Measurements from ENCODE around the gene REC8. TPM values are rescaled to one million over a fixed set of nuclear protein-coding genes. Genes with fewer than 3 reads are reported as not detected.
"Not testable (repeated sequence)": the region's sequence is repeated elsewhere in the genome, so short reads cannot be mapped to it uniquely, and the experiment has no call there.

REC8 gene
- total RNA-seq, 1 experiment from 2014 or later: 4.8 TPM

DNA sequence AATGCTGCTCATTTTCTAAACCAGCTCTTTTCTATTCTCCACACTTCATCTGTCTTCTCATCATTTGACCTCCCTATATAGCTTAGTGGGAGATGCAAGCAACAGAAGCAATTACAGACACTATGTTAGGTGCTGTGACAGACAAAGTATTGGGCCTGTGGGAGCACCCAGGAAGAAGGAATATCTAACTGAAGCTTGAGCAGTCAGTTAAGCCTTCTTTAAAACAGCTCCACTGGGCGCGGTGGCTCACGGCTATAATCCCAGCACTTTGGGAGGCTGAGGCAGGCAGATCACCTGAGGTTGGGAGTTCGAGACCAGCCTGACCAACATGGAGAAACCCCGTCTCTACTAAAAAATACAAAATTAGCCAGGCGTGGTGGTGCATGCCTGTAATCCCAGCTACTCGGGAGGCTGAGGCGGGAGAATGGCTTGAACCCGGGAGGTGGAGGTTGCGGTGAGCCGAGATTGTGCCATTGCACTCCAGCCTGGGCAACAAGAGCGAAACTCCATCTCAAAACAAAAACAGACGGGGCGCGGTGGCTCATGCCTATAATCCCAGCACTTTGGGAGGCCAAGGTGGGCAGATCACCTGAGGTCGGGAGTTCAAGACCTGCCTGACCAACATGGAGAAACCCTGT lies 31.5 kb downstream of the REC8 start:
- not testable (repeated sequence) for DNase-seq (ENCODE audit: low read depth)

DNA sequence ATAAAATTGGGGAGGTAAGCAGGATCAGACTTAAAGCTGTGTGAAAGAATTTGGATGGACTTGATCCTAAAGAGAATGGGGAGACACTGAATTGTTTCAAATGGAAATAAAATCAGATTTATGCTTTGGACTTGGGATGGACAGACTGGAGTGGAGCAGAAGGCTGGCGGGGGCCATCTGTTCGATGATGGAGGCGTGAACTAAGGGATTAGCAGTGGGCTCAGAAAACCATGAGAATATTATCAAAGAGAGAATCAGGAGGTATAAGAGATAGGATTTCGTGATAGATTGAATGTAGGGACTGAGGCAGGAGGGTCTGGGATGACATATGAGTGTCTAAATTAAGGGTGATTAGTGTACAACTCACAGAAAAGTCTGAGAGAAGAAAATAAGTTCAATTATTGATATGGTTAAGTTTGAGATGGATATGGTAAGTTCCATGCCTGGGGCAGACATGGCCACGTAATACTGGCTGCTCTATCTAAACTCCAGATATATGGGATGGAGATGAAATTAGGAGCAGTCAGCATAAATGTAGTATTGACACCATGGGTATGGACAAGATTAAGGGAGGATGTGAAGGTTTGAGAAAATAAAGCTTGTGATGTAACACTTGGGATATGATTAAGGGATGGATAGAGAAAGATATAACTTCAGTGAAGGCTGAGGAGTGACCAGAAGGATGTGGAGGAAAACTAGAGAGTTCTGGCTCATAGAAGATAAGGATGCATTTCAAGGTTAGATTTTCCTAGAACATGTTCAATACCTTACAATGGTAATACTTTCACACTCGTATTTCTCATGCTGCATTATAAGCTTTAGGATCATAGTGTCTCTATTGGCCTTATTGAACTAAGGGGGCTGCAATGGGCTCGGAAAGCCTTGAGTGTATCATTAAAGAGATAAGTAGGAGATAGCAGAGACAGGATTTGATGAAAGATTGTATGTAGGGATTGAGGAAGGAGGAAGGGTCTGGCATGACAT lies 32.6 kb downstream of the REC8 start:
- no peak for DNase-seq (ENCODE audit: low read depth)

DNA sequence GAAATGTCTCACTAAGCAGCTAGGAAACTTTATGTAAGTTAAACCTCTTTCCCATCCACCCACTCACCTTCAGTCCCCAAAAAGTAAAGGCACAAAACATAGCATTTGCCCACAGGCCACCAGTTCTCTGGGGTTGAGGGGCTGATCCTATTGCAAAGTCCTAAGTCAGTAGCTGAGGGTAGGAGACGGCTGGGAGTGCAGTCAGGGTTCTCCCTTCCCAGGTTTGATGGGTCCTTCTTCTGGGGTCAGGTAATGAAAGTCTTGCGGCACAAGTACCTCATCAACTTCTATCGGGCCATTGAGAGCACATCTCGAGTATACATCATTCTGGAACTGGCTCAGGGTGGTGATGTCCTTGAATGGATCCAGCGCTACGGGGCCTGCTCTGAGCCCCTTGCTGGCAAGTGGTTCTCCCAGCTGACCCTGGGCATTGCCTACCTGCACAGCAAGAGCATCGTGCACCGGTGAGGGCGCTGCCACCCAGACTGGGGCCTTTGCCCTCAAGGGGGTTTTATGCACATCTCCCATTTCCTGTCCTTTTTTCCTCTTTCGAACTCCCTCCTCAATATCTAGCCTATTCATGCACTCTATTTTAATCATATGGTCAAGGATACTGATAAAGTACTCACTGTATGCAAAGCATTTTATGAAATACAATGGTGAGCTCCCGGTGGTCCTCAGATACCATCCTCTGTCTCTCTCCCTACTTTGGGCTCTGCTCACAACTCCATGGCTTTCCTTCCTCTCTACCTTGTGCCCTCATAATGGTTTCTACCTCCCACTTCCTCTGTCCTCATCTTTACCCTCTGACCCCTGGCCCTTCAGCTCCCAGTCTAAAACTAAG lies 34.6 kb downstream of the REC8 start:
- DNase-seq (ENCODE audit: low read depth): no peak

DNA sequence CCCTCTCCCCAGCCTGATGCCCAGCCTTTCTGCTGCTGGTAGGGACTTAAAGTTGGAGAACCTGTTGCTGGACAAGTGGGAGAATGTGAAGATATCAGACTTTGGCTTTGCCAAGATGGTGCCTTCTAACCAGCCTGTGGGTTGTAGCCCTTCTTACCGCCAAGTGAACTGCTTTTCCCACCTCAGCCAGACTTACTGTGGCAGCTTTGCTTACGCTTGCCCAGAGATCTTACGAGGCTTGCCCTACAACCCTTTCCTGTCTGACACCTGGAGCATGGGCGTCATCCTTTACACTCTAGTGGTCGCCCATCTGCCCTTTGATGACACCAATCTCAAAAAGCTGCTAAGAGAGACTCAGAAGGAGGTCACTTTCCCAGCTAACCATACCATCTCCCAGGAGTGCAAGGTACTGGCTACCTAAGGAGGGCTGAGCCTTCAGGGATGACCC lies 35.2 kb downstream of the REC8 start:
- no peak for DNase-seq (ENCODE audit: low read depth)

- no peak for DNase-seq (ENCODE audit: low read depth)
Observed at GRCh38 chr14:24207625-24208024, 35.7 kb downstream of the REC8 start.

- no peak for DNase-seq (ENCODE audit: low read depth)
Observed at GRCh38 chr14:24211311-24211710, 39.4 kb downstream of the REC8 start.

GRCh38 chr14:24212924-24213865 lies 41.3 kb downstream of the REC8 start, which contains the start of gene CHMP4A:
CHMP4A (minus strand) TSS chr14:24213488; CDS start chr14:24213439, 49 bp downstream.
- DNase-seq (ENCODE audit: low read depth): peak; percentile 98

DNA sequence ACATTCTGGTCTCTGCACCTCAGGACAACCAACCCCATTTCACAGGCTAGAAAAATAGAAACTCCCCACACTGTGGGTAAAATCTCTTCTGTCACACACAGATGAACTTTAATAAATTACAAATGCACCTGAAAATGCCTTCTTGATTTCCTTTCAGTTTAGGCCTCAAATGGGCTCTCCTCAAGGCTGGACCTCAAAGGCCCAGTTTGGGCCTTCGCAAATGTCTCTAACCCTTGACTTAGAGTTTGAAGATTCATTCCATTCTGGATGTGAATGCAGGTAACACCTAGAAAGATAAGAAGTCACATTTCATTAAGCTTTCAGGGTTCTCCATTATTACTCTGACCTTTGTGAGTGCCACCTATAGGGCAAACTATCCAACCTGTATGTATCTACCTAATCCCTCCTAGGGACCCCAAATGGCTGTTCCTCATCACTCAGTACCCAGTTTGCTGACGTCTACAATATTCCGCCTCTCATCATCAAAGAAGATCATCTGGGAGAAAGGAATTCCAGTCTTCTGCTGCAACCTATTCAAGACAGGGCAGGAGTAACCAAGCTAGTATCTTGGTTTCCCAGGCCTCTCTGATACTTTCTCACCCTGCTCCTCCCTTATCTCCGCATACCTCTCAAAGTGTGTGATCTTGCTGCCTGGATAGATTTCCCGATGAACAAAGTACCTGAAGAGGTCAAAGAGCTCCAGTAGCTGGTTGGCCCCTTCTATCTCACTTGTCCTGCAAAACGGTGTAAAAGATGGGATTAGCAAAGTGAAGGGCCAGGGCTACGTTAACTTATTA lies 42.2 kb downstream of the REC8 start:
- no peak for DNase-seq (ENCODE audit: low read depth)

- DNase-seq (ENCODE audit: low read depth): peak; percentile 85
Observed at GRCh38 chr14:24215495-24216344, 43.8 kb downstream of the REC8 start, which contains the start of gene MDP1. MDP1 (minus strand) TSS chr14:24216066; CDS start chr14:24215955, 111 bp downstream.

DNA sequence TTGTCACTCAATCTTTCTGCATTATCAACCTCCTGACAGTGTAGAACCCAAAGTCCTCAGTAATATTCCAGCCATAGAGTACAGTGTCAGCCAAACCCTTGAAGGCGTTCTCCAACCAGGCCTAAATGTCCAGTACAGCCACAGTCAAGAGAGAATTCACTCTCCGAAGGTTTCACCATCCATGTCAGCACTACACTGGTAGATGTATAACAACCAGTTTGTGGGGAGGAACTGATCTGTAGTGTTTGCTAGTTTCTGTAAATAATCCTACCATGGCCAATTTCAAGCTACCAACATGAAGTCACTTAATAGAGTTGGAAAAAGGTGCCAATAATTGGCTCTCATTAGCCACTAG lies 44.4 kb downstream of the REC8 start:
- DNase-seq (ENCODE audit: low read depth): no peak

DNA sequence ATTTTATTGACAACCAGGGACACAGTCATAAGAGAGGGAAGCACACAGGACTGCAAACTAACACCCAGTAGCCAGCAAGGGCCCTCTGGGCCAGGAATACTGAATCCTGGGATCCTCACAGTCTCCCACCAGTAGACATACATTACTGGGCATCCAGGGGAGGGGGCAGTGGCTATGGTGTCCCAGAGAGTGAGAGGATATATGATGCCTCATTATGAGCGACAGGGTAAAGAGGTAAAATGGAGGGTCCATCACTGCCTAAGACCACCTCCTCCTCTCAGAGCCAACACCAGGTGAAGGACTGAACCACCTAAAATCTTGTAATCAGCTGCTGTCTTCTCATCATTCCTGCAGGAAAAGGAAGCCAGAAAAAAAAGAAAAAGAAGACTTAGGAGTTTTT lies 45.0 kb downstream of the REC8 start:
- DNase-seq (ENCODE audit: low read depth): not testable (repeated sequence)

- DNase-seq (ENCODE audit: low read depth): no peak
Observed at GRCh38 chr14:24219080-24219479, 47.2 kb downstream of the REC8 start.

- DNase-seq (ENCODE audit: low read depth): no peak
Observed at GRCh38 chr14:24219521-24219920, 47.6 kb downstream of the REC8 start.

- not testable (repeated sequence) for DNase-seq (ENCODE audit: low read depth)
Observed at GRCh38 chr14:24222987-24223386, 51.1 kb downstream of the REC8 start.

DNA sequence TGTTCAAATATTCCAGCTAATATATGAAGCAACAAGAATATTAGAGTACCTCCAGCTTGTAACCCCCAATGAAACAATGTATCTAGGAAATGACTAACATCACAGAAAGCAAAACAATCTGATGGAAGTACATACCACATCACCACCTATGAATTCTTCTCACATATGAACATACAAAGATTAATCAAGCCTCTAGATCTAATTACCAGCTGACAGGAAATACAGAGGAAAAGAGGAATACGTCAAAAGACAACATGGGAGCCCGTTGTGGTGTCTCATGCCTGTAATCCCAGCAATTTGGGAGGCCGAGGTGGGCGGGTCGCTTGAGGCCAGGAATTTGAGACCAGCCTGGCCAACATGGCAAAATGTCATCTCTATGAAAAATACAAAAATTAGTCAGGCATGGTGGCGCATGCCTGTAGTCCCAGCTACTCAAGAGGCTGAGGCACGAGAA lies 52.8 kb downstream of the REC8 start:
- DNase-seq (ENCODE audit: low read depth): peak; percentile 85

DNA sequence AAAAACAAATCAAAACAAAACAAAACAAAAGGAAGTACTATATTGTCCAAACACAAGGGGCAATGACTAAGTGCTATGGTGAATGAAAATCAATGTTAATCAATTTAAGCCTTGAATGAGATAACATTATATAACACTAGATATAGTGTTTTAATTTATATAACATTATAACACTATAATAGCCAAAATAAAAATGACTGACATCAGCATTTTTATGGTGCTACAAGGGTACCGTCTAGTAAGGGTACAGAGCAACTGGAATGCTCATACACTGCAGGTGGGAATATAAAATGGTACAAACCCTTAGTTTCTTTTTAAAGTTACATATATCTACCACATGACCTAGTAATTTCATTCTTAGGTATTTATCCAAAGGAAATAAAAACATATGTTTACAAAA lies 54.6 kb downstream of the REC8 start:
- DNase-seq (ENCODE audit: low read depth): no peak

DNA sequence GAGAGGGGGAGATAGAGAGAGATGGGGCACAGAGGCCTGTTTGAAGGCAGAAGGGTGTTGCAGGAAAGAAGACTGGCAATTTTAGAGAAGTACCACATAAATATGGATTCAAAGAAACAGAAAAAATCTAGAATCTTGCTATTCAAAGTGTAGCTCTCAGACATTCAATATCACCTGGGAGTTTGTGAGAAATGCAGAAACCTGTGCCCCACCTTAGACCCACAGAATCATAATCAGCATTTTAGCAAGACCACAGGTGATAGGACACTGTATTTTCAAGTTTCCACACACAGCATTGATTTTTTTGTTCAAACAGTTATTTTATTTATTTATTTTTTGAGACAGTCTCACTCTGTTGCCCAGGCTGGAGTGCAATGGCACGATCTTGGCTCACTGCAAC lies 57.0 kb downstream of the REC8 start:
- no peak for DNase-seq (ENCODE audit: low read depth)

Data from M059J (cell line).